PC-3 (cell line): ENCODE measurements around the gene NLGN1.

Source experiments
- EZH2phosphoT487 ChIP-seq: fragments of 300-600 bp; sonication (generic); IDR thresholded peaks from 2 replicates; pipeline ENCODE4 v1.6.1; 2018; ENCODE audit warnings: mild to moderate bottlenecking, antibody characterized with exemption, low read length, borderline replicate concordance
- TF ChIP-seq, protein P1 (sequence below): fragments of 300-600 bp; sonication (generic); conservative IDR thresholded peaks from 2 replicates; pipeline ENCODE4 v1.5.1; 2017; ENCODE audit warnings: antibody characterized with exemption, low read depth, mild to moderate bottlenecking, low read length

DNA sequence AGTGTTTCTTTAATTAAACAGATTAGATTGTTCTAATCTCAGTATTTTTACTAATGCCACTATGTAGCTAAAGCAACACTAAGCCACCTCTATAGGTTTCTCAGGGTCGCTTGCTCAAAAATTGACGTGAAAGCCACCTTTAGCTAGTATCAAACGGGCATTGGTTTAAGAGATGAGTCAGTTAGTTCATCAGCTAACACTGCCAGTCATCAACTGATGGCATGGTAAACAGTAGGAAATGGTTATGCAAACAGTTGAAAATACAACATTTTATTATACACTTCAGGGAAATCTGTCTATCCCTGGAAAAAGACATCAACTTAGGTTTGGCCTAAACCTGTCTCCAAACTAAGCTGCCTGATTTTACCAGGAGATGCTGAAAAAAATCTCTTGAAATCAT lies 879.3 kb downstream of the NLGN1 start:
- TF ChIP-seq, protein P1, sequence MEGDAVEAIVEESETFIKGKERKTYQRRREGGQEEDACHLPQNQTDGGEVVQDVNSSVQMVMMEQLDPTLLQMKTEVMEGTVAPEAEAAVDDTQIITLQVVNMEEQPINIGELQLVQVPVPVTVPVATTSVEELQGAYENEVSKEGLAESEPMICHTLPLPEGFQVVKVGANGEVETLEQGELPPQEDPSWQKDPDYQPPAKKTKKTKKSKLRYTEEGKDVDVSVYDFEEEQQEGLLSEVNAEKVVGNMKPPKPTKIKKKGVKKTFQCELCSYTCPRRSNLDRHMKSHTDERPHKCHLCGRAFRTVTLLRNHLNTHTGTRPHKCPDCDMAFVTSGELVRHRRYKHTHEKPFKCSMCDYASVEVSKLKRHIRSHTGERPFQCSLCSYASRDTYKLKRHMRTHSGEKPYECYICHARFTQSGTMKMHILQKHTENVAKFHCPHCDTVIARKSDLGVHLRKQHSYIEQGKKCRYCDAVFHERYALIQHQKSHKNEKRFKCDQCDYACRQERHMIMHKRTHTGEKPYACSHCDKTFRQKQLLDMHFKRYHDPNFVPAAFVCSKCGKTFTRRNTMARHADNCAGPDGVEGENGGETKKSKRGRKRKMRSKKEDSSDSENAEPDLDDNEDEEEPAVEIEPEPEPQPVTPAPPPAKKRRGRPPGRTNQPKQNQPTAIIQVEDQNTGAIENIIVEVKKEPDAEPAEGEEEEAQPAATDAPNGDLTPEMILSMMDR = no peak
- TF ChIP-seq EZH2phosphoT487 = no peak
